Measurements from ENCODE around the gene DNAJB14.

DNA sequence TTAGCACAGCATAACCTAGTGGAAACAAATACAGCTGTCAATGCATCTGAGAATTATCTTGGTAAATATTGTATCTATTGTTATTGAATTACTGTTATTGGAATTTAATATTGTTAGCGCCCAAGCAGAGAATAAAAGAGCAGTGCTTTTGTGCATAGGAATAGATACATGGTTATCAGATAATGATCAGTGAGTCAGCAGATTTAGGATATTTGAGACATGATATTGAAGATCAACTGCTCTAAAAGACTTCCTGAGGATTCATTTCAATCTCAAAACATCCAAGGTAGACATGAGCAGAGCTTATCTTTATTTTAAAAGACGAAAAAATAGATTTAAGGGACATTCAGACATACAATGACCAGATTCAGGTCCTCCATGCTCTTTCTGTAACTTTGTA, 14.2 kb upstream of the DNAJB14 start:
- TF ChIP-seq, protein P1, sequence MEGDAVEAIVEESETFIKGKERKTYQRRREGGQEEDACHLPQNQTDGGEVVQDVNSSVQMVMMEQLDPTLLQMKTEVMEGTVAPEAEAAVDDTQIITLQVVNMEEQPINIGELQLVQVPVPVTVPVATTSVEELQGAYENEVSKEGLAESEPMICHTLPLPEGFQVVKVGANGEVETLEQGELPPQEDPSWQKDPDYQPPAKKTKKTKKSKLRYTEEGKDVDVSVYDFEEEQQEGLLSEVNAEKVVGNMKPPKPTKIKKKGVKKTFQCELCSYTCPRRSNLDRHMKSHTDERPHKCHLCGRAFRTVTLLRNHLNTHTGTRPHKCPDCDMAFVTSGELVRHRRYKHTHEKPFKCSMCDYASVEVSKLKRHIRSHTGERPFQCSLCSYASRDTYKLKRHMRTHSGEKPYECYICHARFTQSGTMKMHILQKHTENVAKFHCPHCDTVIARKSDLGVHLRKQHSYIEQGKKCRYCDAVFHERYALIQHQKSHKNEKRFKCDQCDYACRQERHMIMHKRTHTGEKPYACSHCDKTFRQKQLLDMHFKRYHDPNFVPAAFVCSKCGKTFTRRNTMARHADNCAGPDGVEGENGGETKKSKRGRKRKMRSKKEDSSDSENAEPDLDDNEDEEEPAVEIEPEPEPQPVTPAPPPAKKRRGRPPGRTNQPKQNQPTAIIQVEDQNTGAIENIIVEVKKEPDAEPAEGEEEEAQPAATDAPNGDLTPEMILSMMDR (IDR thresholded peaks at IDR 0.05), result no peak
- TF ChIP-seq EP300 (IDR thresholded peaks at IDR 0.05; ENCODE audit: low read depth) (no peak), POLR2AphosphoS5 (IDR thresholded peaks at IDR 0.05) (no peak), POLR2A (IDR thresholded peaks at IDR 0.05) (no peak)
